ENCODE data around the gene SETX.

The SETX gene

GRCh38 chr9:132356324-132356924 lies 1.6 kb upstream of the SETX start:
- Histone ChIP-seq H3K27ac (ENCODE audit: insufficient read depth, low read length, poor library complexity, severe bottlenecking) (no peak overlapping the region), H3K36me3 (ENCODE audit: control insufficient read depth, insufficient read depth, low read length) (peaks cover 14% of the 10 kb centered on the region), H3K9me3 (ENCODE audit: control insufficient read depth, low read length) (no peaks in the 10 kb centered on the region), H3K27me3 (replicated peaks; ENCODE audit: control insufficient read depth, insufficient read depth, low read length, poor library complexity, severe bottlenecking) (no peaks in the 10 kb centered on the region), H3K4me3 (ENCODE audit: insufficient read depth, low read depth, low read length, poor library complexity, severe bottlenecking) (no peak overlapping the region), H3K4me1 (ENCODE audit: control insufficient read depth, insufficient read depth, low read length, poor library complexity, severe bottlenecking) (peaks cover 27% of the 10 kb centered on the region)
- no peak for DNase-seq

GRCh38 chr9:132351404-132352045 lies 3.3 kb downstream of the SETX start:
- Histone ChIP-seq H3K4me1 (ENCODE audit: control insufficient read depth, insufficient read depth, low read length, poor library complexity, severe bottlenecking) (peaks cover 38% of the 10 kb centered on the region), H3K9me3 (ENCODE audit: control insufficient read depth, low read length) (no peaks in the 10 kb centered on the region), H3K27ac (ENCODE audit: insufficient read depth, low read length, poor library complexity, severe bottlenecking) (peak overlapping the region; percentile 57), H3K27me3 (replicated peaks; ENCODE audit: control insufficient read depth, insufficient read depth, low read length, poor library complexity, severe bottlenecking) (no peaks in the 10 kb centered on the region), H3K36me3 (ENCODE audit: control insufficient read depth, insufficient read depth, low read length) (peaks cover 44% of the 10 kb centered on the region), H3K4me3 (ENCODE audit: insufficient read depth, low read depth, low read length, poor library complexity, severe bottlenecking) (peak overlapping the region; percentile 45)
- no peak for DNase-seq

GRCh38 chr9:132350861-132351315 lies 3.9 kb downstream of the SETX start:
- DNase-seq = peak in 2 of 3 donors; percentile 13 to 25
- Histone ChIP-seq H3K4me1 (ENCODE audit: control insufficient read depth, insufficient read depth, low read length, poor library complexity, severe bottlenecking) (peaks cover 38% of the 10 kb centered on the region), H3K36me3 (ENCODE audit: control insufficient read depth, insufficient read depth, low read length) (peaks cover 50% of the 10 kb centered on the region), H3K4me3 (ENCODE audit: insufficient read depth, low read depth, low read length, poor library complexity, severe bottlenecking) (peak overlapping the region; percentile 45), H3K27me3 (replicated peaks; ENCODE audit: control insufficient read depth, insufficient read depth, low read length, poor library complexity, severe bottlenecking) (no peaks in the 10 kb centered on the region), H3K9me3 (ENCODE audit: control insufficient read depth, low read length) (no peaks in the 10 kb centered on the region), H3K27ac (ENCODE audit: insufficient read depth, low read length, poor library complexity, severe bottlenecking) (peak overlapping the region; percentile 57)

- DNase-seq = no peak
- peaks cover 33% of the 10 kb centered on the region for H3K4me1 ChIP-seq (ENCODE audit: control insufficient read depth, insufficient read depth, low read length, poor library complexity, severe bottlenecking)
- no peak overlapping the region for H3K27ac ChIP-seq (ENCODE audit: insufficient read depth, low read length, poor library complexity, severe bottlenecking)
- no peaks in the 10 kb centered on the region for H3K27me3 ChIP-seq (replicated peaks; ENCODE audit: control insufficient read depth, insufficient read depth, low read length, poor library complexity, severe bottlenecking)
- no peak overlapping the region for H3K4me3 ChIP-seq (ENCODE audit: insufficient read depth, low read depth, low read length, poor library complexity, severe bottlenecking)
- no peaks in the 10 kb centered on the region for H3K9me3 ChIP-seq (ENCODE audit: control insufficient read depth, low read length)
- H3K36me3 ChIP-seq (ENCODE audit: control insufficient read depth, insufficient read depth, low read length) = peaks cover 72% of the 10 kb centered on the region
Measured at GRCh38 chr9:132348676-132349075, 6.1 kb downstream of the SETX start.

DNA sequence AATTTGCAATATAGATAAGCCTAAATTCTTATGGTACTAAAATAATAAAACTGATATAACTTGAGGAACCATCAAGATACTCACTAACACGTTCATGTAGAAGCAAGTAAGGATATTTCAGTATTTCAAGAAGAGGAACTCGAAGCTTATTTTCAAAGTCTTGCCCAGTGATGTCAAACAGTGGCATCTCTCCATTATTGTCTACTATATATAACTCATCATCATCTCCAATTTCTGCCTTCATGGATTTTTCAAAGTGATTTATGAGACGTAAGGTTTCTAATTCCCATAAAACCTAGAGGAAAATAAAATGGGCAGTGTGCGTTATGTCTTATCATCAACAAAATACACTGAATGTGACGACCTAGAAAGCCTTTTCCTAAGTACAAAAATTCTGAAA lies 8.6 kb downstream of the SETX start:
- H3K27me3 ChIP-seq (replicated peaks; ENCODE audit: control insufficient read depth, insufficient read depth, low read length, poor library complexity, severe bottlenecking) = no peaks in the 10 kb centered on the region
- H3K4me1 ChIP-seq (ENCODE audit: control insufficient read depth, insufficient read depth, low read length, poor library complexity, severe bottlenecking) = peaks cover 9% of the 10 kb centered on the region
- H3K4me3 ChIP-seq (ENCODE audit: insufficient read depth, low read depth, low read length, poor library complexity, severe bottlenecking) = no peak overlapping the region
- H3K36me3 ChIP-seq (ENCODE audit: control insufficient read depth, insufficient read depth, low read length) = peaks cover 79% of the 10 kb centered on the region
- H3K9me3 ChIP-seq (ENCODE audit: control insufficient read depth, low read length) = no peaks in the 10 kb centered on the region
- DNase-seq = no peak
- H3K27ac ChIP-seq (ENCODE audit: insufficient read depth, low read length, poor library complexity, severe bottlenecking) = no peak overlapping the region

GRCh38 chr9:132341177-132341840 lies 13.5 kb downstream of the SETX start:
- H3K27ac ChIP-seq (ENCODE audit: insufficient read depth, low read length, poor library complexity, severe bottlenecking) = no peak overlapping the region
- H3K4me3 ChIP-seq (ENCODE audit: insufficient read depth, low read depth, low read length, poor library complexity, severe bottlenecking) = no peak overlapping the region
- H3K36me3 ChIP-seq (ENCODE audit: control insufficient read depth, insufficient read depth, low read length) = peaks cover 87% of the 10 kb centered on the region
- no peak for DNase-seq
- no peaks in the 10 kb centered on the region for H3K9me3 ChIP-seq (ENCODE audit: control insufficient read depth, low read length)
- H3K4me1 ChIP-seq (ENCODE audit: control insufficient read depth, insufficient read depth, low read length, poor library complexity, severe bottlenecking) = no peaks in the 10 kb centered on the region
- H3K27me3 ChIP-seq (replicated peaks; ENCODE audit: control insufficient read depth, insufficient read depth, low read length, poor library complexity, severe bottlenecking) = no peaks in the 10 kb centered on the region

DNA sequence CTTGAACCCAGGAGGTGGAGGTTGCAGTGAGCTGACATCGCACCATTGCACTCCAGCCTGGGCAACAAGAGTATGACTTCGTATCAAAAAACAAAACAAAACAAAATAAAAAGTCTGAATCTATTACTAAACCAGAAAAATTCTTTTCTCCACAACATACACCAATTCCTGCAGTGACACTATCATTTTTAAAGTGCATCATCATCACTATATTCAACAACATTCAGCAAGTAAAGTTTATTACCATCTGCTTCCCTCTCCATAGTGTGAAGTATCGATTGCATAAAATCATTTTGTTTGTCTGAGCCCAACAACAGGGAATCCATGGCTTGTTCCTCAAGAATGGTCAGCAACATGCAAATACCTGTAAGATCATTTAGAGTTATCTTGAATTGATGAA lies 20.4 kb downstream of the SETX start:
- Histone ChIP-seq H3K27ac (ENCODE audit: insufficient read depth, low read length, poor library complexity, severe bottlenecking) (no peak overlapping the region), H3K4me1 (ENCODE audit: control insufficient read depth, insufficient read depth, low read length, poor library complexity, severe bottlenecking) (no peaks in the 10 kb centered on the region), H3K9me3 (ENCODE audit: control insufficient read depth, low read length) (no peaks in the 10 kb centered on the region), H3K27me3 (replicated peaks; ENCODE audit: control insufficient read depth, insufficient read depth, low read length, poor library complexity, severe bottlenecking) (no peaks in the 10 kb centered on the region), H3K36me3 (ENCODE audit: control insufficient read depth, insufficient read depth, low read length) (peaks cover 84% of the 10 kb centered on the region), H3K4me3 (ENCODE audit: insufficient read depth, low read depth, low read length, poor library complexity, severe bottlenecking) (no peak overlapping the region)
- DNase-seq = no peak

DNA sequence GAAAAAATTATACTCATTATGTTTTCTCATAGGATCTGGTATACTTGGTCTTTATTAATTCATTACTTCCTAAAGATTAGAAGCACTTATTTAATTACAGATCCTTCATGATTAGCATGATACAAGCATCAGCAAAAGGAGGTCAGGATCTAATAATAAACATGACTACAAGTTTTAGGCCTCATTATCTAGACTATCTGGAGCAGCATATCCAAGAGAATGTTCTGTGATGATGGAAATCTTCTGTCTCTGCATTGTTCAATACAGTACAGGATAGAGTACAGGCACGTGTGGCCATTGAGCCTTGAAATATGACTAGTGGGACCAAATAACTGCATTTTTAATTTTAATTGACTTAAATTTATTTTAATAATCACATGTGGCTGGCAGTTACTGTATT lies 21.2 kb downstream of the SETX start:
- no peak for DNase-seq
- Histone ChIP-seq H3K36me3 (ENCODE audit: control insufficient read depth, insufficient read depth, low read length) (peaks cover 84% of the 10 kb centered on the region), H3K4me1 (ENCODE audit: control insufficient read depth, insufficient read depth, low read length, poor library complexity, severe bottlenecking) (no peaks in the 10 kb centered on the region), H3K27me3 (replicated peaks; ENCODE audit: control insufficient read depth, insufficient read depth, low read length, poor library complexity, severe bottlenecking) (no peaks in the 10 kb centered on the region), H3K4me3 (ENCODE audit: insufficient read depth, low read depth, low read length, poor library complexity, severe bottlenecking) (no peak overlapping the region), H3K9me3 (ENCODE audit: control insufficient read depth, low read length) (no peaks in the 10 kb centered on the region), H3K27ac (ENCODE audit: insufficient read depth, low read length, poor library complexity, severe bottlenecking) (no peak overlapping the region)

- peaks cover 49% of the 10 kb centered on the region for H3K36me3 ChIP-seq (ENCODE audit: control insufficient read depth, insufficient read depth, low read length)
- no peaks in the 10 kb centered on the region for H3K27me3 ChIP-seq (replicated peaks; ENCODE audit: control insufficient read depth, insufficient read depth, low read length, poor library complexity, severe bottlenecking)
Measured at GRCh38 chr9:132328580-132328979, 26.2 kb downstream of the SETX start.

DNA sequence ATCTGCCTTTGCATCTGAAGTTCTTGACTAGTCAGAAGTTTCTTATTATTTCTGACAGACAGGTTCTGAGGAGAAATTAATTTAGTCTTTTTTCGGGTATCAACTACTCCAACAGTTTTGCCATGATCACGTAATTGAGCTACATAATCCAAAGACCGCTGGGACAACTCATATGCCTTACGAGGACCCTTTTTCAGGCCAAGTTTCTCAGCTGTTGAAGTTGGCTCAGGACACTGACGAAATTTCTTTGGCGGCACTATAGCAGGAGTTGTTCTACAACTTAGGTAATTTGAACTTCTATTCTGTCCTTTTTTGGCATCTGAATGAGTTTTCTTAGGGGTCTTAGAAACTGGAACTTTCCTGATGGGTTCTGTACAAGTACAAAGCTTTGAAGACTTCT lies 27.2 kb downstream of the SETX start:
- Histone ChIP-seq H3K4me1 (ENCODE audit: control insufficient read depth, insufficient read depth, low read length, poor library complexity, severe bottlenecking) (peaks cover 3% of the 10 kb centered on the region), H3K27ac (ENCODE audit: insufficient read depth, low read length, poor library complexity, severe bottlenecking) (no peak overlapping the region), H3K9me3 (ENCODE audit: control insufficient read depth, low read length) (no peaks in the 10 kb centered on the region), H3K27me3 (replicated peaks; ENCODE audit: control insufficient read depth, insufficient read depth, low read length, poor library complexity, severe bottlenecking) (no peaks in the 10 kb centered on the region), H3K36me3 (ENCODE audit: control insufficient read depth, insufficient read depth, low read length) (peaks cover 43% of the 10 kb centered on the region), H3K4me3 (ENCODE audit: insufficient read depth, low read depth, low read length, poor library complexity, severe bottlenecking) (no peak overlapping the region)
- no peak for DNase-seq

More at GRCh38 chr9:132328580-132328979, 26.2 kb downstream of the SETX start:
- H3K4me3 ChIP-seq (ENCODE audit: insufficient read depth, low read depth, low read length, poor library complexity, severe bottlenecking) = no peak overlapping the region
- H3K9me3 ChIP-seq (ENCODE audit: control insufficient read depth, low read length) = no peaks in the 10 kb centered on the region
- no peak overlapping the region for H3K27ac ChIP-seq (ENCODE audit: insufficient read depth, low read length, poor library complexity, severe bottlenecking)
- peaks cover 3% of the 10 kb centered on the region for H3K4me1 ChIP-seq (ENCODE audit: control insufficient read depth, insufficient read depth, low read length, poor library complexity, severe bottlenecking)
- no peak for DNase-seq

All from effector memory CD4-positive, alpha-beta T cell (primary cell).